MM.1S (cell line): ENCODE measurements around the gene BBX.

Source experiments
- DNase-seq: peaks from one replicate; pipeline ENCODE4 v3.0.0-alpha.2; 2015
- H2AFZ ChIP-seq: fragments of 300-600 bp; sonication (generic); 2 replicates; pipeline ENCODE4 v1.6.0; 2016; ENCODE audit warnings: antibody characterized with exemption, low read length
- H3F3A ChIP-seq: fragments of 300-600 bp; sonication (generic); 2 replicates; pipeline ENCODE4 v1.6.1; 2016; ENCODE audit warnings: mild to moderate bottlenecking, antibody characterized with exemption, low read length, moderate library complexity, mixed read lengths; ENCODE audit not compliant: insufficient read depth
- H3K27ac ChIP-seq: fragments of 300-600 bp; sonication (generic); 2 replicates; pipeline ENCODE4 v1.5.1; 2016; ENCODE audit warnings: mild to moderate bottlenecking, low read length
- H3K27me3 ChIP-seq: fragments of 300-600 bp; sonication (generic); replicated peaks from 2 replicates; pipeline ENCODE4 v1.6.0; 2016; ENCODE audit warnings: low read length; ENCODE audit not compliant: insufficient read depth
- H3K36me3 ChIP-seq: fragments of 300-600 bp; sonication (generic); replicated peaks from 2 replicates; pipeline ENCODE4 v1.6.1; 2016; ENCODE audit warnings: mild to moderate bottlenecking, low read length, mixed read lengths; ENCODE audit not compliant: insufficient read depth
- H3K4me1 ChIP-seq: fragments of 300-600 bp; sonication (generic); 2 replicates; pipeline ENCODE4 v1.6.1; 2016; ENCODE audit warnings: low read length, mixed read lengths
- H3K4me2 ChIP-seq: fragments of 300-600 bp; sonication (generic); 2 replicates; pipeline ENCODE4 v1.6.0; 2016; ENCODE audit warnings: low read depth, low read length
- H3K4me3 ChIP-seq: fragments of 300-600 bp; sonication (generic); 2 replicates; pipeline ENCODE4 v1.5.1; 2016; ENCODE audit warnings: low read length, mixed read lengths
- H3K79me2 ChIP-seq: fragments of 300-600 bp; sonication (generic); 2 replicates; pipeline ENCODE4 v1.6.1; 2016; ENCODE audit warnings: mixed run types, low read length, mixed read lengths
- H3K9ac ChIP-seq: fragments of 300-600 bp; sonication (generic); 2 replicates; pipeline ENCODE4 v1.6.1; 2016; ENCODE audit warnings: low read length, mixed read lengths
- H3K9me2 ChIP-seq: fragments of 300-600 bp; sonication (generic); replicated peaks from 2 replicates; pipeline ENCODE4 v1.6.1; 2016; ENCODE audit warnings: mild to moderate bottlenecking, low read length, mixed read lengths; ENCODE audit not compliant: insufficient read depth
- H3K9me3 ChIP-seq: fragments of 300-600 bp; sonication (generic); replicated peaks from 2 replicates; pipeline ENCODE4 v1.6.1; 2016; ENCODE audit warnings: mild to moderate bottlenecking, low read length, mixed read lengths; ENCODE audit not compliant: insufficient read depth
- H4K20me1 ChIP-seq: fragments of 300-600 bp; sonication (generic); 2 replicates; pipeline ENCODE4 v1.6.1; 2016; ENCODE audit warnings: mild to moderate bottlenecking, low read length, moderate library complexity, mixed read lengths; ENCODE audit not compliant: insufficient read depth
- CTCF ChIP-seq: fragments of 300-600 bp; sonication (generic); IDR thresholded peaks from 2 replicates; pipeline ENCODE4 v1.5.1; 2016; ENCODE audit warnings: antibody characterized with exemption, low read length, mixed read lengths
- EZH2 ChIP-seq: fragments of 300-600 bp; sonication (generic); optimal IDR thresholded peaks from 2 replicates; pipeline ENCODE3; 2017; ENCODE audit warnings: low read depth, mild to moderate bottlenecking, antibody characterized with exemption, low read length, mixed read lengths
- EZH2phosphoT487 ChIP-seq: fragments of 300-600 bp; sonication (generic); IDR thresholded peaks from 2 replicates; pipeline ENCODE4 v1.6.1; 2018; ENCODE audit warnings: antibody characterized with exemption, low read length

BBX gene

DNA sequence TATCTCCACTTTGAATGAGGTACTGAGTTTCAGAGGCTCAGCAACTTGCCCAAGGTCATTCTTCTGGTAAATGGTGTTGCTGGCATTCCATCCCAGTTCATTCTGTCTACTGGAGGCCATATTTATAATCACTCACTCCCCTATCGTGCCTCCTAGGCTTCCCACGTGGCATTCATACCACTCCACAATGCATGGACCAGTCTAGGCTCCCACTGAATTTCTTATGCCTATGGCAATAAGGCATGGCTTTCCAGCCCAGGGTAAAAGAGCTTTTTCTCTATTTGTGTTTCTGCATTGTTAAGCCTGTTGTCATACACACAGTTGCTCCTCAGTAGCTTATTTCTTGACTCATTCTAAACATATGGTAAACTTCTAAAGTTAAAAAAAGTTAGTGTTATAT is 19.9 kb downstream of the BBX start:
- Histone ChIP-seq H4K20me1 (no peaks in the 10 kb centered on the region), H3K4me1 (no peaks in the 10 kb centered on the region), H3K4me3 (no peak overlapping the region), H2AFZ (no peak overlapping the region), H3K36me3 (no peaks in the 10 kb centered on the region), H3K9ac (no peak overlapping the region), H3K79me2 (peaks cover 6% of the 10 kb centered on the region; the same call in 1 of the 2 replicates), H3K4me2 (no peak overlapping the region), H3F3A (no peaks in the 10 kb centered on the region), H3K27me3 (no peaks in the 10 kb centered on the region), H3K9me3 (no peaks in the 10 kb centered on the region), H3K9me2 (no peaks in the 10 kb centered on the region), H3K27ac (no peak overlapping the region)
- TF ChIP-seq CTCF: no peak
- TF ChIP-seq EZH2phosphoT487: no peak
- TF ChIP-seq EZH2: no peak
- DNase-seq: no peak

GRCh38 chr3:107543666-107544065 is 20.9 kb downstream of the BBX start:
- no peak for TF ChIP-seq EZH2phosphoT487
- TF ChIP-seq CTCF: no peak
- TF ChIP-seq EZH2: no peak
- H3K79me2 ChIP-seq: peaks cover 8% of the 10 kb centered on the region
- no peaks in the 10 kb centered on the region for H4K20me1 ChIP-seq
- no peaks in the 10 kb centered on the region for H3K9me3 ChIP-seq
- no peak for DNase-seq
- H3K36me3 ChIP-seq: no peaks in the 10 kb centered on the region
- no peak overlapping the region for H2AFZ ChIP-seq
- no peaks in the 10 kb centered on the region for H3K27me3 ChIP-seq
- H3K4me3 ChIP-seq: no peak overlapping the region
- no peak overlapping the region for H3K9ac ChIP-seq
- no peaks in the 10 kb centered on the region for H3K9me2 ChIP-seq
- no peaks in the 10 kb centered on the region for H3F3A ChIP-seq
- no peak overlapping the region for H3K27ac ChIP-seq
- H3K4me1 ChIP-seq: no peaks in the 10 kb centered on the region
- H3K4me2 ChIP-seq: no peak overlapping the region

GRCh38 chr3:107545680-107546120 is 22.9 kb downstream of the BBX start:
- TF ChIP-seq CTCF (no peak), EZH2 (no peak), EZH2phosphoT487 (no peak)
- Histone ChIP-seq H3K4me1 (no peaks in the 10 kb centered on the region), H4K20me1 (no peaks in the 10 kb centered on the region), H3K9ac (no peak overlapping the region), H2AFZ (no peak overlapping the region), H3F3A (no peaks in the 10 kb centered on the region), H3K4me3 (no peak overlapping the region), H3K27me3 (no peaks in the 10 kb centered on the region), H3K27ac (no peak overlapping the region), H3K79me2 (peaks cover 9% of the 10 kb centered on the region), H3K4me2 (no peak overlapping the region), H3K9me2 (no peaks in the 10 kb centered on the region), H3K9me3 (no peaks in the 10 kb centered on the region), H3K36me3 (no peaks in the 10 kb centered on the region)
- no peak for DNase-seq

DNA sequence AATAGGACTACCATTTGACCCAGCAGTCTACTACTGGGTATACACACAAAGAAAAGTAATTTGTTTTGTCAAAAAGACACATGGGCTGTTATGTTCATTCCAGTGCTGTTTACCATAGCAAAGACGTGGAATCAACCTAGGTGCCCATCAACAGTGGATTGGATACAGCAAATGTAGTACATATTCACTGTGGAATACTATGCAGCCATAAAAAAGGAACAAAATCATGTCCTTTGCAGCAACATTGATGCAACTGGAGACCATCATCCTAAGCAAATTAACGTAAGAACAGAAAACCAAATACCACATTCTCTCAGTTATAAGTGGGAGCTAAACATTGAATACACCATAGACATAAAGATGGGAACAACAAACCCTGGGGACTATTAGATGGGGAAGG is 25.8 kb downstream of the BBX start:
- H3K9me2 ChIP-seq: no peaks in the 10 kb centered on the region
- H3K79me2 ChIP-seq: peaks cover 9% of the 10 kb centered on the region
- H3K27me3 ChIP-seq: no peaks in the 10 kb centered on the region
- H3F3A ChIP-seq: no peaks in the 10 kb centered on the region
- H3K9me3 ChIP-seq: no peaks in the 10 kb centered on the region
- no peaks in the 10 kb centered on the region for H4K20me1 ChIP-seq
- H3K9ac ChIP-seq: no peak overlapping the region
- H2AFZ ChIP-seq: no peak overlapping the region
- no peak overlapping the region for H3K4me3 ChIP-seq
- TF ChIP-seq EZH2 (no peak), CTCF (no peak), EZH2phosphoT487 (no peak)
- no peak overlapping the region for H3K27ac ChIP-seq
- no peak overlapping the region for H3K4me2 ChIP-seq
- no peak for DNase-seq
- no peaks in the 10 kb centered on the region for H3K36me3 ChIP-seq
- H3K4me1 ChIP-seq: no peaks in the 10 kb centered on the region
